Stimulated activated CD8-positive, alpha-beta memory T cell treated with anti-CD3 and anti-CD28 coated beads, Interleukin-7, amount 100 ng/mL, for 4 hours (primary cell): ENCODE results near the gene COA1.
A peak's percentile ranks its signal among the peaks of the same experiment; 100 is the strongest.
"Not testable (repeated sequence)": the region's sequence is repeated elsewhere in the genome, so short reads cannot be mapped to it uniquely, and the experiment has no call there.

ENCODE experiments used
- DNase-seq, 2 donors: peaks; one replicate each; pipeline ENCODE4 v3.0.0-alpha.2; 2020; ENCODE audit warnings: low read depth in 2 of 2

Gene COA1

GRCh38 chr7:43628431-43628830, 100.9 kb downstream of the COA1 start:
- DNase-seq: no peak

GRCh38 chr7:43627798-43628197, 101.5 kb downstream of the COA1 start:
- not testable (repeated sequence) for DNase-seq

- no peak for DNase-seq
Measured at GRCh38 chr7:43626695-43627094, 102.6 kb downstream of the COA1 start.

- no peak for DNase-seq
Measured at GRCh38 chr7:43625980-43626379, 103.3 kb downstream of the COA1 start.

GRCh38 chr7:43625453-43625852, 103.9 kb downstream of the COA1 start:
- DNase-seq: peak; percentile 43 to 50

- DNase-seq: no peak
Measured at GRCh38 chr7:43624156-43624555, 105.2 kb downstream of the COA1 start.

- DNase-seq: no peak
Measured at GRCh38 chr7:43621729-43622448, 107.4 kb downstream of the COA1 start.

GRCh38 chr7:43619213-43620012, 109.9 kb downstream of the COA1 start:
- no peak for DNase-seq

- no peak for DNase-seq
Measured at GRCh38 chr7:43618073-43618472, 111.2 kb downstream of the COA1 start.

- no peak for DNase-seq
Measured at GRCh38 chr7:43616977-43617376, 112.3 kb downstream of the COA1 start.

- no peak for DNase-seq
Measured at GRCh38 chr7:43615558-43616145, 113.7 kb downstream of the COA1 start.

- DNase-seq: no peak
Measured at GRCh38 chr7:43612599-43613589, 116.4 kb downstream of the COA1 start.

GRCh38 chr7:43612128-43612527, 117.2 kb downstream of the COA1 start:
- no peak for DNase-seq

GRCh38 chr7:43609097-43609496, 120.2 kb downstream of the COA1 start:
- DNase-seq: no peak

GRCh38 chr7:43604251-43604650, 125.1 kb downstream of the COA1 start:
- DNase-seq: no peak

GRCh38 chr7:43602256-43602655, 127.1 kb downstream of the COA1 start:
- DNase-seq: no peak

- DNase-seq: no peak
Measured at GRCh38 chr7:43600056-43600455, 129.3 kb downstream of the COA1 start.

- not testable (repeated sequence) for DNase-seq
Measured at GRCh38 chr7:43596426-43596825, 132.9 kb downstream of the COA1 start.

- DNase-seq: no peak
Measured at GRCh38 chr7:43594020-43594419, 135.3 kb downstream of the COA1 start.

GRCh38 chr7:43593010-43593409, 136.3 kb downstream of the COA1 start:
- DNase-seq: no peak

GRCh38 chr7:43592326-43592725, 137.0 kb downstream of the COA1 start:
- no peak for DNase-seq
